Stomach (tissue), 9 donors: Measurements from ENCODE around the gene KRTAP19-5. TPM values are rescaled to one million over a fixed set of nuclear protein-coding genes. Genes with fewer than 3 reads are reported as not detected.
A peak's percentile ranks its signal among the peaks of the same experiment; 100 is the strongest.

Experiments
- DNase-seq, 2 donors: peaks; one replicate each; pipeline versions ENCODE4 v3.0.0 to v3.0.0-alpha.2; 2013 to 2019
- H3K27ac ChIP-seq, 5 donors: fragments of 200-600 bp in 4 of 5; sonication (generic) in 4 of 5; one replicate each; pipeline ENCODE4 v1.5.1; 2013 to 2019; ENCODE audit warnings: mild to moderate bottlenecking in 1 of 5, moderate library complexity in 1 of 5
- H3K27me3 ChIP-seq, 3 donors: fragments of 200-600 bp; sonication (generic); one replicate each; pipeline ENCODE4 v1.5.1; 2017 to 2019; ENCODE audit warnings: mixed run types in 1 of 3
- H3K36me3 ChIP-seq, 4 donors: fragments of 200-600 bp; sonication (generic); 1 replicate in 3 of 4; 2 replicates in 1 of 4; pipeline ENCODE4 v1.5.1; 2016 to 2019
- H3K4me1 ChIP-seq, 4 donors: fragments of 200-600 bp; sonication (generic); one replicate each; pipeline ENCODE4 v1.5.1; 2016 to 2019
- H3K4me3 ChIP-seq, 4 donors: fragments of 200-600 bp; sonication (generic) in 3 of 4; one replicate each; pipeline ENCODE4 v1.5.1; 2016 to 2019; ENCODE audit warnings: mild to moderate bottlenecking in 1 of 4
- H3K9me3 ChIP-seq, 4 donors: fragments of 200-600 bp; sonication (generic); one replicate each; pipeline ENCODE4 v1.5.1; 2016 to 2019
- CTCF ChIP-seq, 7 experiments: fragments of 450-650 bp in 4 of 7; fragments of 200-600 bp in 3 of 7; sonication (generic) in 3 of 7; IDR thresholded peaks; one replicate each; pipeline ENCODE4 v1.5.1; 2016 to 2019; ENCODE audit warnings: antibody characterized with exemption in 7 of 7, control low read depth in 2 of 7, mild to moderate bottlenecking in 1 of 7
- EP300 ChIP-seq: sonication (generic); formaldehyde crosslinking; IDR thresholded peaks from one replicate; pipeline ENCODE4 v1.6.1; 2017; ENCODE audit warnings: antibody characterized with exemption
- POLR2A ChIP-seq, 4 donors: fragments of 450-650 bp; IDR thresholded peaks; one replicate each; pipeline ENCODE4 v1.6.1; 2016; ENCODE audit warnings: antibody characterized with exemption in 4 of 4, control low read depth in 2 of 4, mild to moderate bottlenecking in 1 of 4, moderate library complexity in 1 of 4
- POLR2AphosphoS5 ChIP-seq, 3 donors: sonication (generic); formaldehyde crosslinking; IDR thresholded peaks; one replicate each; pipeline ENCODE4 v1.6.1; 2016; ENCODE audit warnings: antibody characterized with exemption in 3 of 3
- WGBS, 5 donors: extraction: QIAGEN DNeasy Blood & Tissue Kit in 3 of 5; methylation state at CpG; one replicate each; pipeline versions ENCODE4 v1.1.5 to v1.1.7; 2013 to 2018; 5-methylcytosine and 5-hydroxymethylcytosine counted together
- intact Hi-C: fragments of 100-400 bp; cut with DNase I; formaldehyde crosslinking; loops from one replicate; pipeline ENCODE4 v1.15.1; 2023; ENCODE audit warnings: low total_unique reads
- polyA plus RNA-seq, 3 donors: library from polyadenylated mRNA; stranded (reverse); fragments of 200-250 nt; gene quantifications; one replicate each; pipeline ENCODE4 v1.2.3, GENCODE V29; 2013
- total RNA-seq, 5 donors: library from RNA; depleted of rRNA; stranded (reverse); fragments of >200 nt; gene quantifications; one replicate each; pipeline versions ENCODE4 v1.1.0 to v1.2.3, GENCODE V29; 2014 to 2016
- donor health status: healthy with polysubstance abuse.
- donor health status: Bipolar disorder and iron deficiency.
- donor health status: healthy.

The KRTAP19-5 gene
- total and polyA plus RNA-seq, 8 donors: not detected

- no peak for TF ChIP-seq CTCF (IDR thresholded peaks at IDR 0.05)
- no peak for TF ChIP-seq POLR2A (IDR thresholded peaks at IDR 0.05)
- TF ChIP-seq EP300: no peak
- no peak for TF ChIP-seq POLR2AphosphoS5 (IDR thresholded peaks at IDR 0.05)
- no peak overlapping the region for H3K4me3 ChIP-seq
- intact Hi-C loops: no loop called here
- no peaks in the 10 kb centered on the region for H3K4me1 ChIP-seq
- 68 to 77% (median 72%) methylated on average over 2 of the region's 2 CpGs for WGBS, 5 donors
- no peaks in the 10 kb centered on the region for H3K27me3 ChIP-seq
- H3K27ac ChIP-seq: no peak overlapping the region
- peaks cover 0 to 19% (median 14%) of the 10 kb centered on the region in 4 donors for H3K9me3 ChIP-seq
- no peaks in the 10 kb centered on the region for H3K36me3 ChIP-seq
- no peak for DNase-seq
These were observed 19.8 kb downstream of the KRTAP19-5 start for GRCh38 chr21:30482130-30482529.

GRCh38 chr21:30480145-30480544 lies 21.8 kb downstream of the KRTAP19-5 start, which contains the start of gene KRTAP19-1:
Gene KRTAP19-1 (minus strand): TSS chr21:30480367. CDS start chr21:30480317, 50 bp downstream.
- Histone ChIP-seq H3K36me3 (no peaks in the 10 kb centered on the region), H3K27me3 (no peaks in the 10 kb centered on the region), H3K27ac (no peak within 1 kb of the TSS), H3K4me3 (no peak within 1 kb of the TSS), H3K4me1 (no peaks in the 10 kb centered on the region), H3K9me3 (peaks cover 0 to under 1% (median 0%) of the 10 kb centered on the region in 4 donors)
- intact Hi-C loops: no loop called here
- 59 to 90% (median 85%) methylated on average over 1 to 7 of the region's 7 CpGs for WGBS, 5 donors
- TF ChIP-seq POLR2AphosphoS5 (IDR thresholded peaks at IDR 0.05): no peak
- TF ChIP-seq EP300: no peak
- TF ChIP-seq CTCF (IDR thresholded peaks at IDR 0.05): no peak
- no peak for TF ChIP-seq POLR2A (IDR thresholded peaks at IDR 0.05)
- no peak for DNase-seq

- no peaks in the 10 kb centered on the region for H3K27me3 ChIP-seq
- H3K9me3 ChIP-seq: peaks cover 0 to 4% (median 0%) of the 10 kb centered on the region in 4 donors
- WGBS, 5 donors: 63 to 72% (median 69%) methylated on average over 4 of the region's 4 CpGs
- TF ChIP-seq CTCF (IDR thresholded peaks at IDR 0.05) (no peak), POLR2A (IDR thresholded peaks at IDR 0.05) (no peak), POLR2AphosphoS5 (IDR thresholded peaks at IDR 0.05) (no peak), EP300 (no peak)
- intact Hi-C loops: no loop called here
- no peak overlapping the region for H3K27ac ChIP-seq
- H3K36me3 ChIP-seq: no peaks in the 10 kb centered on the region
- no peak for DNase-seq
- no peaks in the 10 kb centered on the region for H3K4me1 ChIP-seq
- H3K4me3 ChIP-seq: no peak overlapping the region
These were observed 22.7 kb downstream of the KRTAP19-5 start for GRCh38 chr21:30479259-30479658.

GRCh38 chr21:30478004-30478403 lies 23.9 kb downstream of the KRTAP19-5 start:
- Histone ChIP-seq H3K4me3 (no peak overlapping the region), H3K9me3 (peaks cover 0 to 5% (median 0%) of the 10 kb centered on the region in 4 donors), H3K36me3 (no peaks in the 10 kb centered on the region), H3K27me3 (no peaks in the 10 kb centered on the region), H3K4me1 (no peaks in the 10 kb centered on the region), H3K27ac (no peak overlapping the region)
- DNase-seq: peak in 1 of 2 donors; percentile 4
- 13 to 22% (median 15%) methylated on average over 3 of the region's 3 CpGs for WGBS, 5 donors
- no peak for TF ChIP-seq POLR2A (IDR thresholded peaks at IDR 0.05)
- no peak for TF ChIP-seq CTCF (IDR thresholded peaks at IDR 0.05)
- TF ChIP-seq EP300: no peak
- TF ChIP-seq POLR2AphosphoS5 (IDR thresholded peaks at IDR 0.05): no peak
- intact Hi-C loops: no loop called here
